ENCODE measurements around the gene PRSS48.

GRCh38 chr4:151322570-151322969 is 45.6 kb downstream of the PRSS48 start:
- no peak for TF ChIP-seq CTCF (conservative IDR thresholded peaks at IDR 0.05)
- no peak for TF ChIP-seq ZFX (IDR thresholded peaks at IDR 0.05)
